Non-pigmented ciliary epithelial cell (primary cell): ENCODE measurements around the gene KMT2C.

Source experiments
- DNase-seq: peaks from one replicate; pipeline ENCODE4 v3.0.0-alpha.2; 2010; ENCODE audit warnings: low read depth

Gene KMT2C

DNA sequence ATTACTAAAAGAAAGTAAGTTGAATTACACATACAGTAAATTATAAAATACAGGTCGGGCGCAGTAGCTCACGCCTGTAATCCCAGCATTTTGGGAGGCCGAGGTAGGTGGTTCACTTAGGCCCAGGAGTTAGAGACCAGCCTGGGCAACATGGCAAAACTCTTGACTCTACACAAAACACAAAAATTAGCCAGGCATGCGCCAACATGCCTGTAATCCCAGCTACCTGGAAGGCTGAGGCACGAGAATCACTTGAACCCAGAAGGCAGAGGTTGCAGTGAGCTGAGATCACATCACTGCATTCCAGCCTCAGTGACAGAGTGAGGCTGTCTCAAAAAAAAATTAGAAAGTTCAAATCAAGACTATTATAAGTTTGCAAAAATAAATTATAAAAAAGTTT, 235.4 kb downstream of the KMT2C start:
- no peak for DNase-seq

DNA sequence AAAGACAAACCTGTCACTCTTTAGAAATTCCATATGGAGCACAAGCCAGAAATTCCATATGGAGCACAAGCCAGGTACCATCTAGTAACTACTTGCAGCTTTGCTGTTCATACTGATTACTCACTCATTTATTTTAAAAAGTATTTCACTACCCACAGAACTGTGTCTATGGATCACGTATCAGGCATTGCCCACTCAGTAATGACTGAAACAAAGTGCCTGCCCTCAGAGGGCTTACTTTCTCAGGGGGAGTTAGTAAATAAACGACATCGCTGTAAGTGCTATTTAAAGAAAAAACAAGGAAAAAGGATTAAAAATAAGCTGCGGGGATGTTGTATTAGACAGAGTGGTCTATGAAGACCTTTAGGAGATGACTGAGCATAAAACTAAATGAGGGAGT, 239.4 kb downstream of the KMT2C start:
- DNase-seq = no peak

DNA sequence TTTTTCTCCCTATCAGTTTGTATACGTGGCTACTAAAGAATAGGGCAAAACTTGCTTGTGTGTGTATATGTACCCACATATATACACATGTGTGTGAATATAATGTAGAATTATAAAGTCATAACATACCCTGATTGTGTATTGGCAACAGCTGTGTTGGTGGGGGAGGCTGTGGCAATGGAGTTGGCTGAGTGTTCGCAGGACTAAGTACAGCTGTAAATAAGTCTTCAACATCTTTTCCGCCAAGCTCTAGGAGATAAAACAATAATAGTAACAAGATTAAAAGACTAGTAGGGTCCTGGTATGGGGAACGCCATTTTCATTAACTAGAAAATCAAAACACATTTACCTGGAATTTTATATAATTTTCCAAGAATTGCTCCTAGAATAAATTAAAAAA, 241.9 kb downstream of the KMT2C start:
- DNase-seq = no peak

DNA sequence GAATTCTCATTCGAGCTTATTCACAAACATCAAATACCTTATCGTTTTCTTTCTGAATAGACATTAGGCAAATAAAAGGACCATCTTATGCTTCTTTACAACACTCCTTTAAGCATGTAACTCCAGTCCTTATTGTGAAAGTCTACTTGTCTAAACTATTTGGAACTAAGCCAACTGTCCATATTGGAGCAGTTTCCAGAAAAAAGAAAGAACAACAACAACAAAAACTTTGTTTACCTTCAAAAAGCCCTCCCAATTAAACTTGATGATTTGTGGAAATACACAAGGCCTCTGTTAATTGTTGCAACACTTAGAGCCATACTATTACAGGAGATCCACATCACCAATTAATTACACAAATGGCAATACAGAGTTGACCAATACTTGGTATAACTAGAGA, 246.7 kb downstream of the KMT2C start:
- no peak for DNase-seq

DNA sequence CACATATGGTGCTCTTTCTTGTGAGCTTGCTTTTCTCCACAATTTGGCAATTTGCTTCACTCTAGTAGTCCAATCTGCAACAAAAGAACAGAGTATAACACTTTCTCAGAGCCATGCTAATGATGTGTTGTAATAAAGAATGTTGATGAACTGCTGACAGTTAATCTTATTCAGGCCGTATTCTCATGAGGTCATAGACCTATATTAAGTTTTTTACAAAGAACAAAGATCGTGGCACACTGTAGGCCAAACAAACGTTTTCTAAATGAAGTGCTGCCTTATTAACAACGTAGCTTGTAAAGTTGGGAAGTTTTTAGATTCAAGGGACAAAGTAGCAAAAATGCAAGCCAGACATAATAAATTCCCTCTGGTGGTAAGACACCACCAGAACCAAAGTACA, 250.2 kb downstream of the KMT2C start:
- no peak for DNase-seq

DNA sequence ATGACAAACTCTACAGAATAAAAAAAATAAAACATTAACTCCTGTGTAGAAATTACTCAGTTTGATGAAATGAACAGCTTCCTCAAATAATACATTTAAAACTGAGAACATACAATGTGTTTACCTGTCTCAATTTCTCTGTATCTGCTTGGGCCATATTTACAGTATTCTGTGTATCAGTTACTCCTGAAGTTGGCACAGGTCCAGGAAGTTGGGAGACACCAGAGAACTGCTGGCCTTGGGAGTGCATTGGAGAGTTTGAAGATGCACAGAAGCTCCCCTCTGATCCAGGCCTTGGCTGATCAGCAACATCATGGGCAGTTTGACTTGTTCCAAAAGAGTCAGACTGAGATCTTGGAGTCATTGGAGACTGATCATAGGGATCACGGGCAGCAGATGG, 255.2 kb downstream of the KMT2C start:
- no peak for DNase-seq

DNA sequence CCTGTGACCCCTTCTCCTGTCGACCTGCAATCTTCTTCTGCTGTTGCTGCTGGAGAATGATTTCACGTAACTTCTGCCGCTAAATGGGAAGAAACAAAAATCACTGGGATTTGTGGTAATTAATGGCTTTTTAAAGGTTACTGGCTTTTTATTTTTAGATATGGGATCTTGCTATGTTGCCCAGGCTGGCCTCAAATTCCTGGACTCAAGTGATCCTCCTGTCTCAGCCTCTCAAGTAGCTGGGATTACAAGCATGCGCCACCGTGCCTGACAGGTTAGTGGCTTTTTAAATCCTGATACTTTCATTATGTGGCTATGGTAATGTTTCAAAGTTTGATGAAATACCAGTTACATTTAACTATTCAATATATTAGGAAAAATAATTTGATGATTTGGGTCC, 255.8 kb downstream of the KMT2C start:
- DNase-seq = no peak

DNA sequence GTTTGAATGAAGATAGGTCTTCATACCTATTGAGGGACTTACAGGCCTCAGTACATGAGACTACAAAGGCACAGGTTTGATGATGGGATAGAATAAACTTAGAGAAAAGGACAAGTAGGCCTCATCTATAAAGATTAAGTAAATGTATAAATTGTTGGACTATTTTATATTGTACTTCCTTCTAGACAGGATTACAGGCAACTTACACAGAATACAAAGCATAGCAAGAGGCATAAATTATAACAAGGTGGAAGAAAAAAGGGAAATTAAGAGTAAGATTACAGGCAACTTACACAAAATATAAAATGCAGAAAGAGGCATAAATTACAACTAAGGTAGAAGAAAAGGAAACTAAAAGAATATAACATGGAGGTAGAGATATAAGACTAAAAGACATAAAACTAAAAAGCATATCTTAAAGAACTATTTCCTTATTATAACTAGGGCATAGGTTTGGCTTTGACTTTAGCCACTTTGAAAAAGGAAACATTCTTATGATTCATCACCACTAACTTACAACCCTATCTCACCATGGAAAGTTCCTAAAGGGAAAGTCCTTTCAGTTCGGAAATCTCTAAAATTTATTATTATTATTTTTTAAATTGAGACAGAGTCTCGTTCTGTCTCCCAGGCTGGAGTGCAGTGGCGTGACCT, 257.3 kb downstream of the KMT2C start:
- no peak for DNase-seq

DNA sequence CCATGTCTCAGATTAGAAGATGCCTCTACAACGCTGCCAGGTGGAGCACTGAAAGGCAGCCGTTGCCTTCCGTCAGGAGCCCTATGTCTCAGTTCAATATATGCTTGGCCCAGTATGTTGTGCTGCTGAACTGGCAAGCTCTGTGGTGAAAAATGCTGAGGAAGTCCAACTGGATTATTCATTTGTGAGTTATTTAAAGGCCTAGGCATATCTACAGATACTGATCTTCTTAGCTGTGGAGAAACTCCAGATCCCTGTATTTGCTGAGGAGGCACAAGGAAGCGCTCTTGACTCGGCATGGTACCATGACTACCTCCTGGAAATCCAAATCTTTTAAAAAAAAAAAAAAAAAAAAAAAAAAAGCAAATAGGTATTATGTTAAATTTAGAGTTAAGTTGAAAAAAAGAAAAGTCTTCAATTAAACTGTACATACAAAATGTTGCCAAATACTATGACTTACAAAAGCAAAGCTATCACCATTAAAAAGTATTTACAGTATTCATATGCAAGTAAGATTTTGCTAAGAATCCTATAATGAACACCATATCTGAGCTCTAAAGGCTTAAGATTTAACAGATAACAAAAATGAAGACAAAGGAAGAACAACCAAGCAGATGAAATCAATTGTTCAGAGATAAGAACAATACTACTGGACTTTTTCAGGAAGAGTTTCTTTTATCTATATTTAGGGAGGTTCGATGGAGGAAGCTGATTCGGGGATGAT, 258.0 kb downstream of the KMT2C start:
- no peak for DNase-seq

DNA sequence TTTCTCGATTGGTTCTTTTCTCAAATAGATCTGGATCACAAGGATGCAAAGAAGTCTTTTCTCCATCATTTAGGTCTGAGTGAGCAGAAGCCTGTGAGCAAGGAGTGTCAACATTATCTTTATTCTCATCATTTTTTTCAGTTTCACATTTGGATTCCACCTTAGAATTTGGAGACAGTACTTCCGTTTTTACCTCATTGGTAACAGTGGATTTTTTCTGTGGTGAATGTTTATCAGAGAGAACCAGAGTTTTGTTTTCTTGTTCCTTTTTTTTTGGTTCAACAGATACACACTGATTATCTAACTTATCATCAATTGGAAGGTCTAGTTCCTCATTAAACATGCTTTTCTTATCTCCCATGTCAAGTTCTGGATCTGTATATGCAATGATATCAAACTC, 259.0 kb downstream of the KMT2C start:
- no peak for DNase-seq

DNA sequence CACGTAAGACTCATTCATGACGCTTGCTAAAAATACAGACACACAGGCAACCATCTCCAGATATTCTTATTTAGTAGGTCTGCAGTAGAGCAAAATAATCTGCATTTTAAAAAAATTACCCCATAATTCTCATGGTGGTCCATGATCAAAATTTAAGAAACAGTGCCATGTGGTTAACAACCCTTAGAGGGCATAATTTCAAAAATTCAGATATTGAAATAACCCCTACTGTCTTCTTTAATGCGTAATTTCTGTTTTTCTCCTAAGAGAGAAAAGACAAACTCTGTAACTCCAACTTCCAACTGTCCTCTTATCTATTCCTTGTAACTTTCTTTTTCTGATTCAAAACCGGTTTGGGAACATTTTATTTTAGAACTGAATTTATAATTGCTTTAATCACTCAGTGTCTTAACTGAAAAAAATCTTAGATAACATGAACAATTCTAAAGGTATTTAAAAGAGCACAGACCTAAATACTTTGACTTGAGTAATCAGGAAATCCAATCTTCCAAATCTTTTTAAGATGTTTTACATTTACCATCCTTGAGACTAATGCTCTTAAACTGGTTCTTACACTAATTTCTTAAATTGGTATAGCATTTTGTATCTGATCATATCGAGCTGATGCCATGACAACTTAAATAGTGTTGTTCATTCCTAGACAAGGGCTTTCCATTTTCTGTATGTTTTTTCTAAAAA, 262.3 kb downstream of the KMT2C start:
- DNase-seq = no peak

DNA sequence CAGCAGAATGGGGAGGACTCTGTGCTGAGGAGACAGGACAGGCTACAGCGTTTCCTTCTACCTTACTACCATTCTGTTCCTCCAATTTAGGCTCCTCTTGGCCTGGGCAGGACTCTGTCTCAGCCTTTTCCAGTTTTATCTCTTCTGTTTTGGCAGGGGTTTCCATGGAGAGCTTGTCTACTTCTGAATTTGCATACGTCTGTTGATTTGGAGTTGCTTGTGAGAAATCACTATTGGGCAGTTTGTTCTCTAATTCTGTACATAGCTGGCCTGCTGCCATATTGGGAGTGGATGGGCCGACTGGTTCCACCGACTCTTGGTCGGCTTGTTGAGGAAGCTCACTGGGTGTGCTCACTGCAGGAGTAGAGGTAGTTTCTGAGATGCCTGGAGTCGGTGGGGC, 273.5 kb downstream of the KMT2C start:
- no peak for DNase-seq

DNA sequence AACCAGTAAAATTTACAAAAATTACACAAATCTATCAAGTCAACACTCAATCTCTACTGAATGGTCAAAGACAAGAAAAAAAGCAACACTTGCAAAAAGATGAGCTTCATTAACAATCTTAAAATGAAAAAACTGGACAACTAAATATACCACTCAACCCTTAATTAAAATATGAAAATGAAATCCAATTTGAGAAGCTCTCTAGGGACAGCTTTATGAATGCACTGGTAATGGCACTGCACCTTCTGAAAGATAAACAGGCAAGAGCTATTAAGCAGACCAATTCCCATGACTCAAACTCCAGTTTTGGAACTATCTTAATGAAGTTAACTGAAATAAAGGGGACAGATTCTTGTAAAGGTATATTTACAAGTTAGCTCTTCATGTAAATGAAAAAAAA, 274.6 kb downstream of the KMT2C start:
- no peak for DNase-seq

DNA sequence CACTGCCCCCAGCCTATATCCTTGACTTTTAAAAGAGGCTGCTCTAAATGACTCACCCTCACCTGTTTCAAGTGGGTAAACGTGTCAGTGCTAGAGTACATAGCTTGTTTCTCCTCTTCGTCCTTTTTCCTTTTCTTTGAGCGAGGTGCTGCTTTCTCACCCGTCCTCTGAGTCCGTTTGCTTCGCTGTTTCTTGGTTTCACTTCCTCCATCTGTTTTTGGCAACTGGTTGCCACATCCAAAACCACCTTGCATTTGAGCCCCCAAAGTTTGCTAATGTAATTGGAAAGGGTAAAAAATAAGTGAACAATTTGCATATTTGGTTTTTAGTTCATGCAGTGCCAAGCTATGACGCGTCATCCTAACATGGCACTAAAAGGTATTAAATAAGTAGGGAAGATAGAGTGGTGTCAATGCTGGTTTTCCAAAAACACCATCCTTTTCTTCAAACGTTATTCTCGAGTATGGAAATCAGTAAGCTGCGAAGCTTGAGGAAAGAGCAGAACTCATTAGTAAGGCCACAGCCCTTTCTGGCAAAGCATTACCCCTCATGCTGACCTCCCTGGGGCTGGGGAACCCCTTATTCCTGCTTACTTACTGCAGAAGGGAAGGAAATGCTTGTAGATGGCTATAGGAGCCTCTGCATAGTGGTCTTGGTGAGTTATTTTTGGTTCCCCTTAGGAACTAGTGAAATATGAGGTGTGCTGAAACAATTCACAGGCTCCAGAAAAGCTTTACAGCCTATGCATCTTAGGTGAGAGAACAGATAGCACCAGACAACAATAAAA, 276.8 kb downstream of the KMT2C start:
- no peak for DNase-seq

DNA sequence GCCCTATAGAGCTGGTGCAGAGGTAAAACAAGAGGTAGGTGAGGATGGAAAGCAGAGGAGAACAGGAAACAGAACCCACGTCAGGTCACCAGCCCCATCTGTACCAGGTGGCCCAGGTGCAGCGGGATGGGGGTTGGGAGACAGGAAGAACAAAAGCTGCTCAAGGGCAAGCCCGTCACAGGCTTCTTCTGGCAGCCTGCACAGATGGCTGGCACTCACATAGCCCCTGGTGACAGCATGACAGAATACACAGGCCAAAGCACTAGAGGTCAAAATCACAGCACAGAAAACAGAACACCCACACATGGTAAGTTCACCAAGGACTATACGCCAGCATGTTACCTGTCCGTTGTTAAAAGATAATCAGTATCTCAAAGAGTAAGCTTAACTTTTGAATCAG, 283.5 kb downstream of the KMT2C start:
- DNase-seq = no peak

DNA sequence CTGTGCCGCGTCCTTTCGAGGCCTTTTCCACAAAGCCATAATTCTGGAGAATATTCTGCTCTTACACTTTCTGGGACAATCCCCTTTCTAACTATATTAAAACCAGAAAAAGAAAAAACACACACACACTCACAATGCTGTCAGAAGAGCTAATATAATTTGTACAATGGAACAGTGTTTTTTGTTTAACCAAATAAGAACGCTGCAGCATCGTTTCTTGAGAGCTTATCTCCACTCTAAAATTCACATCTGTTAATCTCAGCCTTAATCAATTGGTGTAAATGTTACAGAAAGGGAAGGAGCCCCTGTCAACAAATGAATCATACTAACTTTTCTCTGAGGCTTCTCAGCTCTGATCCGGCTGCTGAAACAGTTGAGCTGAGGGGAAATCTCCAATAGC, 286.4 kb downstream of the KMT2C start:
- DNase-seq = no peak

DNA sequence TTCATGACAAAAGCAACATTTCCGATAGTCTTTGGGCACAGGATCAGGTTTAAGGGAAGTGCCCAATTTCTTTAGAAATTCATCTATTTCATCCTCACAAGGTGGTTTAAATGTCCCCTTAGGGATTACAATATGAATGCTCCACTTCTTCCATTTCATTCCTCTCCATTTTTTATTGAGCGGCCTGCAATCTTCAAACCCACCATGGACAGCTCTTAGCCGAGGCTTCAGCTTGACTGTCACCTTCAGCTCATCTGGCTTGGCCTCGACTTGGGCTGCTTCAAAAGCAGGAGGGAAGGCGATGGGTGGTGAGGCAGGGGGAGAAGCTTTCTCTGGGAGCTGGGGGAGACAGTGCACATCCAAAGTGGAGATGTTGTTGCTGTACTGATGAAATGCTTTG, 287.1 kb downstream of the KMT2C start:
- no peak for DNase-seq

DNA sequence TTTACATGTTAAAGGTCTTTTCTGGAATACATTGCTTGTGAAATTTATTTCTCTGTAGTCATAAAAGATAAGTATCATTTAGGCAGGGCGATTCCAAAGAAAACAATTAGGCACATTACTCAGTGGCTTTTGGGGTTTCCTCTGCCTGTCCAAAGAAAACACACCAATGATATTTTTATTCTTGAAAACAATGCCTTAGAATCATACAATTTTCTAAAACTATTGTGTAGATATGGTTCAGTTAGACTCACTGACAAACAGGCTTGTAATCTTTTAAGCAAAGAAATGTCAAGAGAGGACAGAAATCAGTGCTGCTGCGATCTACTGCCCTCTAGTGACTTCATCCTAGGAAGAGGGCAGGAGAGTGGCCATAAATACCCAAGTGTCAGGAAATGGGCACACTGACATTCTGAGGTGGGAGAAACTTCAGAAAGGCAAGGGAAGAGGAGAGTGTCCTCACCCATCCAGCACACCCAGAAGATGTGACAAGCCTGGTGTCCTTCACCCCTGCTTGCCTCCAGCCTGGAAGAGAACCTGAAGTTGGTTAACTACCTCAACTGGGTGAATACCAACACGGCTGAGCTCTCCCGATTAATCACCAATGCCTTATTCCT, 289.8 kb downstream of the KMT2C start:
- DNase-seq = peak; percentile 18

DNA sequence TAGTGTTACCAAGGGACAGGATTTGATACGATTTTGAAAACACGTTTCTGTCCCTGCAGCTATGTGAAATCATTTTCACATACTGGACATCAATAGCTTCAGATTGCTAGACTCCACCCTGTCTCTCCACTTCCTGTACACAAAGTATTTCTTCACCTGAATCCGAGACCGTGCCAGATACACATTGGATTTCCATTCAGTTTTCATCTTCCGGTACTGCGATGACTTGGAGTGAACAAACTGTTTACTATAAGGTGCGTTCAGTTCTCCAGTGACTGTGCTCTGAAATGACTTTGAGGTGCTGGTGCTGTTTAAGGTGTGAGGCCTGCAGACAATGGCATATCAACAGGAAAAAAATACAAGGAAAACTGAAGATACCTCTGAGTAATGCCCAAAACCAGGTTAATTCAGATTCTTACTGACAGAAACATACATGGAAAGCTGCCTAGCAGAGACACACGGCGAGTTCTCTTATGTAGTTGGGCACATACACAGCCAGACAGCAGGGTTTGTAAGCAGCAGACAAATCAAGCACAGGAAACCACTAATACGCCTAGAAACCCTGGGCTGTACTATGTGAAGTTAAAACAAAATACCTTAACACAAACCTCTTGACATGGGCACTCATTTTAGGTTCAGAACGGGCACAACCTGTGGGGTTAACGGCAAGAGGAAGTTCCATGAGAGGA, 291.1 kb downstream of the KMT2C start:
- DNase-seq = no peak

DNA sequence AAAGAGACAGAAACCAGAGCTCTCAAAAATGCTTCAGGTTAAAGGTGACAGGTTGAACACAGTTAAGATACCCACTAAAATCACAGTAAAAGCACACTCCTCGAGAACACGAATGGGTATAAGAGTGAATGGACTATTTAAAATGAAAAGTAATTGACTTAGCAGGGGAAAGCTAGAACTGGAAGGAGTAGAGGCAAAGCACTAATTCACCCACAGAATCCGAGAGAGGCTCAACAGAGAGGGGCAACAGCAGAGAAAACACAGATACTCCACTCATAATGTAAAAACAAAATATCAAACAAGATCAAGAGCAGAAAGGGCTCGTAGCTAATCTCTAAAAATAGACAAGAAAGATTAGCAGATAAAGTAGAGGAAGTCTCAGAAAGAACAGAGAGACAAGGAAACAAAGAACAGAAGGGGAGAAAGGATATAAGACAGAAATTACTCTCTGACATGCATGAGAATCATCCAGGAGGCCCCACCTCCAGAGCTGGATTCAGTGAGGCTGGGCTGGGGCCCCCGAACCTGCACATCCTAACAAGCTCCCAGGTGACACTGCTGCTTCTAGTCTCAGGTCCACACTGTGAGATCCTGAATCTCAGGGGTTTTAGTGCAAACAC, 292.7 kb downstream of the KMT2C start:
- no peak for DNase-seq

DNA sequence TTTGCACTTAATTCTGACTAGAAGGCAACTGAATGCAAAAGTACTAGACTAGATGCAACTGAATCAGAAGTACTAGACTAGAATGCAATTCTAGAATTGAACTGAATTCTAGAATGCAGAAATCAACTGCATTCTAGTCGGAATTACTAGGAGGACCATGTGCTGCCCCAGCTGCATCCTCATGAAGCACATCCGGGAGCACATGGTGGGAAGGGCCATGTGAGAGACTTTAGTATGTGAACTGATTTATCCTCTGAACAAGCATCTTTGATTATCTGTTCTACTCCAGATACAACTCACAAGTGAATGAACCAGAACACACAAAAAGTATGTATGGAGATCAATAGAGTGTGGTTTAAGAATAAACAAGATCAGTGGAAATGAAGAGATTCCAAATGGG, 295.2 kb downstream of the KMT2C start:
- DNase-seq = no peak
